DOHH2 (cell line): ENCODE results near the gene CAPN7.

Source experiments
- H3F3A ChIP-seq: fragments of 200-600 bp; sonication (generic), shearing (Covaris generic); 2 replicates; pipeline ENCODE4 v1.6.0; 2016; ENCODE audit warnings: antibody characterized with exemption, mild to moderate bottlenecking; ENCODE audit not compliant: control insufficient read depth, insufficient read depth
- H3K27ac ChIP-seq: fragments of 200-600 bp; sonication (generic); 2 replicates; pipeline ENCODE4 v1.5.1; 2014; ENCODE audit warnings: low read depth, mild to moderate bottlenecking, low read length, moderate library complexity
- H3K27me3 ChIP-seq: fragments of 200-600 bp; sonication (generic); 2 replicates; pipeline ENCODE4 v1.6.1; 2014; ENCODE audit warnings: mild to moderate bottlenecking, low read length, mixed read lengths; ENCODE audit not compliant: control insufficient read depth
- H3K36me3 ChIP-seq: fragments of 200-600 bp; sonication (generic); 2 replicates; pipeline ENCODE4 v1.6.1; 2014; ENCODE audit warnings: mild to moderate bottlenecking, low read length, moderate library complexity, mixed read lengths; ENCODE audit not compliant: control insufficient read depth
- H3K4me1 ChIP-seq: fragments of 200-600 bp; sonication (generic); 2 replicates; pipeline ENCODE4 v1.6.1; 2014; ENCODE audit warnings: mild to moderate bottlenecking, low read length, mixed read lengths; ENCODE audit not compliant: control insufficient read depth
- H3K4me2 ChIP-seq: fragments of 200-600 bp; sonication (generic); 2 replicates; pipeline ENCODE4 v1.6.0; 2014; ENCODE audit warnings: mild to moderate bottlenecking, low read length, moderate library complexity
- H3K4me3 ChIP-seq: fragments of 200-600 bp; sonication (generic); 2 replicates; pipeline ENCODE4 v1.5.1; 2014; ENCODE audit warnings: mild to moderate bottlenecking, low read length, mixed read lengths
- H3K79me2 ChIP-seq: fragments of 200-600 bp; sonication (generic); 2 replicates; pipeline ENCODE4 v1.6.1; 2014; ENCODE audit warnings: mild to moderate bottlenecking, low read length, mixed read lengths; ENCODE audit not compliant: control insufficient read depth
- H3K9me2 ChIP-seq: fragments of 200-600 bp; sonication (generic); replicated peaks from 2 replicates; pipeline ENCODE4 v1.6.1; 2014; ENCODE audit warnings: mild to moderate bottlenecking, low read length, mixed read lengths; ENCODE audit not compliant: control insufficient read depth
- H3K9me3 ChIP-seq: fragments of 200-600 bp; sonication (generic); 2 replicates; pipeline ENCODE4 v1.6.1; 2014; ENCODE audit warnings: antibody characterized with exemption, low read length, mixed read lengths; ENCODE audit not compliant: control insufficient read depth, insufficient read depth
- H4K20me1 ChIP-seq: fragments of 200-600 bp; sonication (generic); 2 replicates; pipeline ENCODE4 v1.6.0; 2014; ENCODE audit warnings: low read depth, mild to moderate bottlenecking, antibody characterized with exemption, low read length, moderate library complexity; ENCODE audit not compliant: control insufficient read depth, insufficient read depth
- CTCF ChIP-seq: fragments of 200-600 bp; sonication (generic); IDR thresholded peaks from one replicate; pipeline ENCODE4 v1.5.1; 2014; ENCODE audit warnings: antibody characterized with exemption, mild to moderate bottlenecking, low read depth, low read length; ENCODE audit not compliant: poor library complexity, severe bottlenecking
- EZH2phosphoT487 ChIP-seq: fragments of 200-600 bp; sonication (generic); IDR thresholded peaks from 2 replicates; pipeline ENCODE4 v1.6.1; 2017; ENCODE audit warnings: borderline replicate concordance, mild to moderate bottlenecking, antibody characterized with exemption, low read length, moderate library complexity, mixed read lengths

The CAPN7 gene

GRCh38 chr3:15291589-15292541, 85.8 kb downstream of the CAPN7 start:
- TF ChIP-seq EZH2phosphoT487 (no peak), CTCF (no peak)
- Histone ChIP-seq H4K20me1 (no peaks in the 10 kb centered on the region), H3K4me2 (peak overlapping the region; percentile 34), H3K79me2 (peaks cover 51% of the 10 kb centered on the region), H3K4me3 (peak overlapping the region; percentile 6; the same call in 1 of the 2 replicates), H3F3A (peaks cover 2% of the 10 kb centered on the region; the same call in 1 of the 2 replicates), H3K9me3 (no peaks in the 10 kb centered on the region), H3K27ac (no peak overlapping the region), H3K9me2 (no peaks in the 10 kb centered on the region), H3K4me1 (peaks cover 49% of the 10 kb centered on the region), H3K36me3 (peaks cover 26% of the 10 kb centered on the region), H3K27me3 (no peaks in the 10 kb centered on the region)

GRCh38 chr3:15292765-15293522, 86.9 kb downstream of the CAPN7 start:
- Histone ChIP-seq H3K9me2 (no peaks in the 10 kb centered on the region), H3K4me3 (no peak overlapping the region), H4K20me1 (no peaks in the 10 kb centered on the region), H3K27ac (no peak overlapping the region), H3K4me1 (peaks cover 49% of the 10 kb centered on the region), H3K4me2 (no peak overlapping the region), H3F3A (peaks cover 2% of the 10 kb centered on the region; the same call in 1 of the 2 replicates), H3K9me3 (no peaks in the 10 kb centered on the region), H3K79me2 (peaks cover 48% of the 10 kb centered on the region), H3K27me3 (no peaks in the 10 kb centered on the region), H3K36me3 (peaks cover 26% of the 10 kb centered on the region)
- TF ChIP-seq EZH2phosphoT487 (no peak), CTCF (no peak)

GRCh38 chr3:15294929-15295328, 88.9 kb downstream of the CAPN7 start:
- H3K27me3 ChIP-seq: no peaks in the 10 kb centered on the region

More at GRCh38 chr3:15294929-15295328, 88.9 kb downstream of the CAPN7 start:
- Histone ChIP-seq H3K4me3 (peak overlapping the region; percentile 26), H3K4me1 (peaks cover 49% of the 10 kb centered on the region), H3F3A (peaks cover 2% of the 10 kb centered on the region; the same call in 1 of the 2 replicates), H3K79me2 (peaks cover 38% of the 10 kb centered on the region), H3K9me3 (no peaks in the 10 kb centered on the region), H3K4me2 (peak overlapping the region; percentile 61), H4K20me1 (no peaks in the 10 kb centered on the region), H3K9me2 (no peaks in the 10 kb centered on the region), H3K36me3 (peaks cover 26% of the 10 kb centered on the region), H3K27ac (peak overlapping the region; percentile 50)
- TF ChIP-seq CTCF (no peak), EZH2phosphoT487 (no peak)
